ENCODE data around the gene TMED1. TPM values are rescaled to one million over a fixed set of nuclear protein-coding genes. Genes with fewer than 3 reads are reported as not detected.
"Not testable (repeated sequence)": the region's sequence is repeated elsewhere in the genome, so short reads cannot be mapped to it uniquely, and the experiment has no call there.

Gene TMED1
- total RNA-seq, 1 donor from 2014 or later = 60.6 TPM

DNA sequence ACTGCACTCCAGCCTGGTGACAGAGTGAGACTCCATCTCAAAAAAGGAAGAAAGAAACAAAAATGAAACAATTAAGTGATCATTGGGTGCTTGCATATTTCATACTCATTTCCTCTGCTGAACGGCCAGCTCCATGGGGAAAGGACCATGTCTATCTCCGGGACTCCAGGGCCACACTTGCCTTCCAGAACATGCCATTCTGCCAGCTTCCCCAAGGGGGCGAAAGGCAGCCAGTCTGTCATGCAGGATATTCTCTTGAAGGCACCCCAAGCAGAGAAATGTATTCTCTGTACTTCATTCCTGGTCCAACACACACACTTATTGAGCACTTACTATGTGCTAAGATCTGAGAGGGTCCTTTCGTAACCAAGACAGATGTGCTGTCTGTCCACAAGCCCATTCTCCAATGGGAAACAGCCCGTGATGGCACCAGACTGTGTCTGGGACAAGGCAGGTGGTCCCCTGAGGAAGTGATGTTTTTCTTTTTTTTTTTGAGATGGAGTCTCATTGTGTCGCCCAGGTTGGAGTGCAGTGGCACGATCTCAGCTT, 25.2 kb upstream of the TMED1 start:
- peak; percentile 70 for DNase-seq

DNA sequence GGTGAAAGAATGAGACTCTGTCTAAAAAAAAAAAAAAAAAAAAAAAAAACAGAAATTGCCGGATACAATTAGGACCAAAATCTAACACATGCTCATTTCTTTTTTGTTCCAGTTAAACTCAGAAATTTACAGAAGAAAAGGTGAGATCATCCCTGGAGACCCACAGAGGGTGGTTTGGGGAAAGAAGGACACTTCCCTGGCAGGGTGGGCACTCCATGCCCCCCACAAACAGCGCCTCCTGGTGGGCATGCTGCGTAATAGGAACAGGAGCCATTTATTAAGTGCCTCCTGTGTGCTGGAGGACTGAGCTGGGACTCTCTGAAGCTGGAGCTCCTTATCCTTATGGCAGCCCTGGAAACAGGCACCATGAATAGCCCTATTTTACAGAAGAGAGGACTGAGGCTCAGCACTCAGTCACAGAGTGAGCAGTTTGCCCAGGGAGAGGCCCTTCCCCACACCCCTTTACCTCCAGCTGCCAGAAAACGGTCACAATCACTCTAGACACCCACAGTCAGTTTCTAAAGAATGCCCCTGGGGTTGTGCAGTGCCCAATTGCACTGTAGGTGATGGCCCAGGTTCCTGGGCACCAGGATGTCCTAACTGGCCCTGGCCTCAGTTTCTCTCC, 22.3 kb upstream of the TMED1 start:
- DNase-seq = peak; percentile 62

DNA sequence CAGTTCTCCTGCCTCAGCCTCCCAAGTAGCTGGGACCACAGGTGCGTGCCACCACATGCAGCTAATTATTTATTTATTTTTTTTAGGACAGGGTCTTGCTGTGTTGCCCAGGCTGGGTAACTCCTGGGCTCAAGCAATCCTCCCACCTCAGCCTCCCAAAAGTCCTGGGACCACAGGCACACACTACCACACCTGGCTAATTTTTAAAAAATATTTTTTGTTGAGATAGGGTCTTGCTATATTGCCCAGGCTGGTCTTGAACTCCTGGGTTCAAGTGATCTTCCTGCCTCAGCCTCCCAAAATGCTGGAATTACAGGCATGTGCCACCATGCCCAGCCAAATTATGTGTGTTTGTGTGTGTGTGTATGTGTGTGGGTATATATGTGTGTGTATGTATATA, 20.9 kb upstream of the TMED1 start:
- DNase-seq = not testable (repeated sequence)

DNA sequence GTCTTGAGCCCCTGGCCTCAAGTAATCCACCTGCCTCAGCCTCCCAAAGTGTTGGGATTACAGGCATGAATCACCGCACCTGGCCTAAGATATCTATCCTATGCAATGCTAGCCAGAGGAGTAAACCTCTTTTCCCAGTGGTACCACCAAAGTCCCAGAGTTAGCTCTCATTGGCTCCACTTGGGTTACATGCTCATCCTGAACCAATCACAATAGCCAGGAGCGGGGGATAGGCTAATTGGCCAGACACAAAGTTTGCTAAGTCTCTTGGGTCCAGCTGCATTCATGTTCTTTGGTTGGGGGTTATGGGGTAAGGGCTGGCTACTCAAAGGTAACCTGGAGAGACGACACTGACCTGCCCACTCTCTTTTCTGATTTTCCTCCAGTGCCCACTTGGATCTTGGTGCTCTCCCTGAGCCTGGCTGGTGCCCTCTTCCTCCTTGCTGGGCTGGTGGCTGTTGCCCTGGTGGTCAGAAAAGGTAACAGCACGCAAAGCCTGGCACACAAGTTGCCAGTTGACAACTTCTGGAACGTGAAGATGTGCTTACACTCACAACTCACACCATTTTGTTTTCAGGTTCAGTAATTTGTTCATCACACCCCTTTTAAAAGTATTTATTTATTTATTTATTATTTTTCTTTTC, 20.0 kb upstream of the TMED1 start:
- peak; percentile 58 for DNase-seq

DNA sequence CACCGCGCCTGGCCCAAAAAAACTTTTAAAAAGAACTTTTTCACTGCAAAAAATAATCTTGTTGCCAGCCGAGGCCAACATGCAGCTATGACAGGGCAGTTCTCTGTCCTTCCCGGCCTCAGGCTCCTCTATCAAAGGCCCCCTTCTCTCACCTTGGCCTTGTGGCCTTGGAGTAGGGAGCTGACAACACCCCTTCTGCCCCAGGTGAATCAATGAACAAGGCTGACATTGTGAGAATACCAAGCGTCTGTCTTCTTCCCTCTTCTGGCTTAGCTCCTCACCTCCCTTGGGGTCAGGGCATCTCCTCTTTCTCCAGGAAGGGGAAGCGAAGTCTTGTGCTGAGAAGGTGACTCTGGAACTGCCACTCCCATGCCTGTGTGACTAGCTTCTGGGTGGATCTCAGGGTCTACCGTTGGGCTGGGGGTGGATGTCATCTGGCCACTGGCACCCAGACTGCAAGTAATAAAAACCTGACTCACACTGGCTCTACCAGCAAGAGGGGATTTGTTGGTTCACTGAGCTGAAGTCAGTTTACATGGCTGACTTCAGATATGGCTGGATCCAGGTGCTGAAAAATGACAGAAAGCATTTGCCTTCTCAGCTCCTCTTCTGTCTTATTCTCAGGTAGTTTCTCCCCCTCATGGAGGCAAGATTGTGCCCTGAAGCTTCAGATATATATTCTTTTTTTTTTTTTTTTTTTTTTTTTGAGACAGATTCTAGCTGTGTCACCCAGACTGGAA, 18.5 kb upstream of the TMED1 start:
- no peak for DNase-seq

DNA sequence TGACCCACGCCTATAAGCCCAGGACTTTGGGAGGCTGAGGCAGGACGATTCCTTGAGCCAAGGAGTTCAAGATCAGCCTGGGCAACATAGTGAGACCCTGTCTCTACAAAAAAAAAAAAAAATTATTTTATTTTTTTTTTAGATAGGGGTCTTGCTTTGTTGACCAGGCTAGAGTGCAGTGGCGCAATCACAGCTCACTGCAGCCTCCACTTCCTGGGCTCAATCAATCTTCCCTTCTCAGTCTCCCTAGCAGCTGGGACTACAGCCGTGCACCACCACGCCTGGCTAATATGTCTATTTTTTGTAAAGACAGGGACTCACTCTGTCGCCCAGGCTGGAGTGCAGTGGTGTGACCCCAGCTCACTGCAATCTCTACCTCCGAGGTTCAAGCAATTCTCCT, 16.9 kb upstream of the TMED1 start:
- DNase-seq = no peak

DNA sequence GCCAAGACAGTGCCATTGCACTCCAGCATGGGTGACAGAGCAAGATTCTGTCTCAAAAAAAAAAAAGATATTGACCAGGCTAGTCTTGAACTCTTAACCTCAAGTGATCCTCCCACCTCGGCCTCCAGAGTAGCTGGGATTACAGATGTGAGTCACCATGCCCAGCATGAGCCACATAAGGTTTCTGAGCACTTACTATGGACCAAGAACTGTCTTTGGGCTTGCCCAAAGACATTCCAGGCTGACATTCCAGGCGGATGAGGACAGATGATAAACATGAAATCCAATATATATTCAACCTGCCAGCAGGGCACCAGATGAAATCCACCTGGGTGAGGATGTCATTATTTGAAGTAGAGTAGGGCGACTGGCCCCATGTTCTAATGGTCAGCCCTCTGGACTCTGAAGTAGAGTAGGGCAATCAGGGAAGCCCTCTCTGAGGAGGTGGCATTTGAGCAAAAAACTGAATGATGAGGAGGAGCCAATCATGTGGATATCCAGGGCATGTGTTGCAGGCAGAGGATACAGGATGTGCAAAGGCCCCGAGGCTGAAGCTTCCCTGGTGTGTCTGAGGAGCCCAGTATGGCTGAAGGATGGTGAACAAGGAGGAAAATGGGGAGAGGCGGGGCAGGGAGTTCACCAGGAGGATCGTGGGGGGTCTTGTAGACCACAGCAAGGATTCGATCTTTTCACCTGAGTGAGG, 16.2 kb upstream of the TMED1 start:
- no peak for DNase-seq

DNA sequence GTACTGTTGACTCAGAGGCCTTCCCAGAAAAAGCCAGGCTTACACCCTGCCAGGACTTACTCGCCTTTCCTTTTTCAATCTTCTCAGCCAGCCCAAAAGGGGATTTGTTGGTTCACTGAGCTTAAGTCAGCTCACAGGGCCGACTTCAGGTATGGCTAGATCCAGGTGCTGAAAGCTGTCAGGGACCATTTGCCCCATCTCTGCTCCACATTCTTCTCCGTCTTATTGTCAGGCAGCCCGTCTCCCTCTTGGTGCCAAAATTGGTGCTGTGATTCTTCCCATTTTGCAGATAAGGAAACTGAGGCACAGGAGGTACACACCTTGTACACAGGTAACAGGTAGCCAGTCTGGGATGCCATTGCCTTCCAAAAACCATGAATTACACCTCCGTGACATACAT, 14.6 kb upstream of the TMED1 start:
- no peak for DNase-seq

DNA sequence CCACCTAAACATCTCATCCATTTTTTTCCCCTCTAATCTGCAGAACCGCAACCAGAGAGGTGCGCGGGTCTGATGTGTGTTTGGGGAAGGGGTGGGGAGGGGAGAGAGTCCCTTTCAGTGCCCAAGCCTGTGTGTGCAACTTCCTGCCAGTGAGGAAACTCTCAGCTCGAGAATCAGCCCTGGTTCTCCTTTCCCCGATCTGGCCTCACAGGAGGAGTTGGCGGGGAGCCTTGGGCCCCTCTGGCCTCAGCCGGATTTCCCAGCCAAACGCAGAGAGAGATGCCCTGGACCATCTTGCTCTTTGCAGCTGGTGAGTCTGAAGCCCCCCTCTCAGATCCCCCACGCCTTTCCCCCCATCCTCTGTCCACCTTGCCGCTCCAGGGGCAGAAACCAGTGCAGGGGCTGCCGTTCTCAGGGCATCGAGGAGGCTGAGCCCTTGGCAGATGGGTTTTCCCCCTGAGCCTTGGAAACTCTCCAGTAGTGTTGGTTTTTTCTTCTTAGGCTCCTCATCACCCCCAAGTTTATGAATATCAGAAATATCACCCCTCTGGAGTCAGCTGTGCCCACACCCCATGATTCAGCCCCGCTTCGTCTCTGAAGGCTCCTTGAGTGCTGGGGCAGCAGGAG, 12.3 kb upstream of the TMED1 start, which contains the start of gene C19orf38:
C19orf38 (plus strand) TSS at position 186 of the 627 bp plus-strand sequence; CDS start at position 280, 94 bp downstream.
- DNase-seq = no peak

DNA sequence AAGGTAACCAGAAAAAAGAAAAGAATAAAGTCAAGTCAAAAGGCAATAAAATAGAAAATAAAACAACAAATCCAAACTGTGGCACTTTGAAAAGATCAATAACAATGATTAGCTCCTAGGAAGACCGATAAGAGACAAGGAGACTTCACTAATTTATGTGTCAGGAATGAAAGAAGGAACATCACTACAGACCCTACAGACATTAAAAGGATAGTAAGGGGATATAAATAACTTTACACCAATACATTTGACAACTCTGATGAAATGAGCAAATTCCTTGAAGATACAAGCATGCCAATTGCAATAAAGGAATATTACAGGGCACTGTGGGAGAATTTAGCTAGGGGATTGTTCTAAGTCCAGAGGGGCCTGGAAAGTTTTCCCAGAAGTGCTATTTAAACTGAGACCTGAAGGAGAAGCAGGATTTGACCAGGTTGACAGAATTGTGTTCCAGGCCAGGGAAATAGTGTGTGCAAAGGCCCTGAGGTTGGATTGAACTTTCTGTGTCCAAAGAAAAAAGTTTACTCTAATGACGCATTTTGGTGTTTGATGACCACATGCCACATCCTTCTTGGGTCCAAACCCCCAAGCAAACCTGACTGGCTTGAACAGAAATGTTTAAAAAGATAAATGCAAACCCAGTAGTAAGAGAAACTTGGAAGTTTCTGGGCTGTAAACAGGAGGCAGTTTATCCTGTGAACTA, 10.6 kb upstream of the TMED1 start:
- DNase-seq = no peak

DNA sequence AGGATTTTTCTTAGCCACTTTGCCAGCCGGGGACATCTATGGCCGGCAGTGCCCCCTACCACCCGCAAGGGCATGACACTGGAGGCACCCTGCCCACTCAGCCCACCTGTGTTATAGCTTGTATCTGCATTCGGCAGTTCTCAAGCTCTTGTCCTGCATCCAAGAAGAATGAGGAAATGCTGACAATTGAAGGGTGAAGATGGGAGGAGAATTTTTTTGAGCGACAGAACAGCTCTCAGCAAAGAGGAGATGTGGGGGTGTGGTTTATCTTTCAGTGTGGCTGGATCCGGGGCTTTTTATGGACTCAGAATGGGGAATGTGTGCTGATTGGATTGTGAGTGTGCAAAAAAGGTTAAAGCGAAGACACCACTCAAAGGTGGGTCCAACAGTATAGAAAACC, 6.8 kb upstream of the TMED1 start:
- DNase-seq = no peak

DNA sequence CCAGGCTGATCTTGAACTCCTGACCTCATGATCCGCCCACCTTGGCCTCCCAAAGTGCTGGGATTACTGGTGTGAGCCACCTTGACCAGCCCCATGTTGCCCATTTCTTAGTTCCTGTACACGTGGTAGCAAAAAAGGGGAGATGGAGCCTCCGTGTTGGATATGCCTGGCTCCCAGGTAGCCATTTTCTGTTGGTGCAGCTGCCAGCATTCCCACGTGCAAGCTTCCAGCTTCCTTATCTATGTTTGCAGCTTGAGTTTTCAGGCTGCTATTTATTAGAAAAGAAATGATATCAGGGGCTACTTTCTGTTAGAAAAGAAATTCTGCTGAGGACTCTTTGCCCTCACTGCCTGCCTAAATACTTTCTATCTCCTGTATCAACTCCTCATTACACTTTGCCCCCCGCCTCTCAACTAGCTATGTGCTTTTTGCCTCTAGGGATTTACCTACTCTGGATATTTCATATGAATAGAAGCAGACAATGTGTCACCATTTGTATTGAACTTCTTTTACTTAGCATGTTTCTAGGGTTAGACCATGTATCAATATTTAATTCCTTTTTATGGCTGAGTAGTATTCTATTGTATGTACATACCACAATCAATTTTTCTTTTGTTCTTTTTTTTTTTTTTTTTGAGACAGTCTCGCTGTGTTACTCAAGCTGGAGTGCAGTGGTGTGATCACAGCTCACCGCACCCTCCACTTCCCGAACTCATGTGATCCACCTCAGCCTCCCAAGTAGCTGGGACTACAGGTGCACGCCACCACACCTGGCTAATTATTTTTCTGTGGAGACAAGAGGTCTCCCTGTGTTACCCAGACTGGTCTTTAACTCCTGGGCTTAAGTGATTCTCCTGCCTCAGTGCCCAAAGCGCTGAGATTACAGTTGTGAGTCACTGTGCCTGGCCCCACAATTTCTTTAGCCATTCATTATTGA, 3.4 kb upstream of the TMED1 start:
- DNase-seq = no peak

DNA sequence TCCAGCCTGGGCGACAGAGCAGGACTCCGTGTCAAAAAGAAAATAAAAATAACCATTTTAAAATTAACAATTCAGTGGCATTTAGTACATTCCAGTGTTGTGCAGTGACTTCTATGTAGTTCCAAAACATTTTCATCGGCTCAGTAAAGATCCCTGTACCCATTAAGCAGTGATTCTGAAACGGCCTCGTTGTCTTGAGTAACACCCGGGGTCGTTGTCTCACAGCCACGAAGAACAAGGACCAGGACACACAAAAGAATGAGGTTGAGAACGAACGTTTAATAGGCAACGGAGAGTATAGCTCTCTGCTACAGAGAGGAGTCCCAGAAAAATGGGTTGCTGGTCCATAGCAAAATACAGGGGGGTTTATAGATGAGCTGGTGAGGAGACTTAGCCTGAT, 2.4 kb upstream of the TMED1 start:
- DNase-seq = no peak

DNA sequence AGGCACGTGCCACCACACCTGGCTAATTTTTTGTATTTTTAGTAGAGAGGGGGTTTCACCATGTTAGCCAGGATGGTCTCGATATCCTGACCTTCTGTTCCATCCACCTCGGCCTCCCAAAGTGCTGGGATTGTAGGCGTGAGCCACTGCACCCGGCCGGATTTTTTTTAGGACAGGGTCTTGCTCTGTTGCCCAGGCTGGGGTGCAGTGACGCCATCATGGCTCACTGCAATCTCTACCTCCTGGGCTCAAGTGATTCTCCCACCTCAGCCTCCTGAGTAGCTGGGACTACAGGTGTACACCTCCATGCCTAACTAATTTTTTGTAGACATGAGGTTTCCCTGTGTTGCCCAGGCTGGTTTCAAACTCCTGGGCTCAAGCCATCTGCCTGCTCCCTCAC, 1.6 kb upstream of the TMED1 start:
- DNase-seq = not testable (repeated sequence)

DNA sequence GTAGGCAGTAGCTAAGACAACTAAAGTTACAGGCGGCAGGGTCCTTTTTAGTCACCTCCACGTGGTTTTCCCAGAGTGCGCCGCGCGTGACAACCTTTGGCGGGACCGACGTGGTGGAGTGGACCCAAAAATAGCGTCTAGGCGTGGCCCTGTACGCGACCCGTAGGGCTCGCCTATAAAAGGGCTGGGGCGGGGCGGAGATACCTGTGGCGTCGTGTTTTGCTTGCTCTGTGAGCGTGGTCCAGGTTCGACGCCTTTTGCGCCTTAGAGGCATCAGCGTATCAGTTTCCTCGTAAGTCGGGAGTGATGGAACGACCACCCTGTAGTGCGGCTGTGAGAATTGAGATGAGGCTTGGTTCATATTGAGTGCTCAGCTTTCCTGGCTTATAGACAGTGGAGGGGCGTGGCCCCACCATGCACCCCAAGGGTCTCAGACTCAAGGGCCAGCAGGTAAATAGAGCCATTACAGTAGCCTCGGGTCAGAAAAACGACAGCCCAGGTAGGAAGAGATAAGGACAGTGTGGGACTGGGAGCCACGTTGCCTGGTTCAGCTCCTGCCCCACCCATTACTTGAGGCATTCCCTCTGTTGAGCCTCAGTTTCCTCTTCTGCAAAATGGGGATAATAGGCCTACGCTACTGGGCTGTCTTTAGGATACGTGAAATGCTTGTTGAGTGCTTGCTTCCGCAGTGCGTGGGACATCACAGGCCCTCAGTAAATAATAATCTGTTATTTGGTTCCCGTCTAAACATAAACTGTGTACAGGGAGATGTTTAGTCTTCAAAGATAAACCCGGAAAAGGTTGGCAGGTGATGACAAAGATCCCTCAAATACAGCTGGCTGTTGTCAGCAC, 693 bp upstream of the TMED1 start:
- DNase-seq = no peak

DNA sequence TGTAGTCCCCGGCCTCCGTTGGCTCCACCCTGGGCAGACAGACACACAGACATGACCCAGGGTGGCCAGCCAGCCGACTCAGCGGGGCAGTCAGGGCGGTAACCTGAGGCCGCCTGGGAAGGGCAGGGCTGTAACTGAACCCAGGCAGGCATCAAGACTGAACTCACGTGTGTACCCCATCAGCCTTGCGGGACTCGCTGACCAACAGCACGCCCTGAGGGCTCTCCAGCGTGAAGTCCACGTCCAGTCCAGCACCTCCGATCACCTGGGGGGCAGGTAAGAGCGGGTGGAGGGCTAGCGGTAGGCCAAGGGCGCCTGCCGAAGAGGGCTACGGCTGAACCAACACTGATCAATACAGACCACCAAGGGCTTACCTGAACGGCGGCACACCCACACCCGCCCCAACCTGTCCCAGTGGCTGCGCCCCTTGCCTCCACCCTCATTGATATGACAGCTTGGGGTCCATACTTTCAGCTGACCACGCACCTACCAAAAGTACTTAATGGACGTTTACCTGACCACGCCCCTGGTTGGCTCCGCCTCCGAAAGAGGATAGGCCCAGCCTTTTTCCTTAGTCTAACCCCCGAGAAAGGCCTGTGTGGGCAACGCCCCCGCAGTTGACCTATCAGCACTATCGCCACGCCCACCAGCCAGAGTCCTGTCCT, 791 bp downstream of the TMED1 start:
- no peak for DNase-seq

DNA sequence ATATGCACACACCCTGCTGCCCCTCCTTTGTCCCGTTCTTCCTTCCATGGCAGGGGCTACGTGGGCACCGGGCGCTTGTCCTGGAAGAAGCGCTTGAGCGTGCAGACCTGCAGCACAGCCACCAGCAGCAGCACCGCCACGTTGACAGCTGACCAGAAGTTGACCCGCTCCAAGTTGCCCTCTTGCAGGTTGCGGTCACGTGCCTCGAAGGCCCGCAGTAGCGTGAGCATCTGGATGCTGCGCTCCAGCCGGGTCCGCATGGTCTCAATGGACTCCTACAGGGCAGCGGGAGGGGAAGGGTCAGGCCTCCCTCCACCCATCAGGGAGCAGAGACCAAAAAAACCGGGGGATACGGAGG, 3.1 kb downstream of the TMED1 start:
- no peak for DNase-seq

DNA sequence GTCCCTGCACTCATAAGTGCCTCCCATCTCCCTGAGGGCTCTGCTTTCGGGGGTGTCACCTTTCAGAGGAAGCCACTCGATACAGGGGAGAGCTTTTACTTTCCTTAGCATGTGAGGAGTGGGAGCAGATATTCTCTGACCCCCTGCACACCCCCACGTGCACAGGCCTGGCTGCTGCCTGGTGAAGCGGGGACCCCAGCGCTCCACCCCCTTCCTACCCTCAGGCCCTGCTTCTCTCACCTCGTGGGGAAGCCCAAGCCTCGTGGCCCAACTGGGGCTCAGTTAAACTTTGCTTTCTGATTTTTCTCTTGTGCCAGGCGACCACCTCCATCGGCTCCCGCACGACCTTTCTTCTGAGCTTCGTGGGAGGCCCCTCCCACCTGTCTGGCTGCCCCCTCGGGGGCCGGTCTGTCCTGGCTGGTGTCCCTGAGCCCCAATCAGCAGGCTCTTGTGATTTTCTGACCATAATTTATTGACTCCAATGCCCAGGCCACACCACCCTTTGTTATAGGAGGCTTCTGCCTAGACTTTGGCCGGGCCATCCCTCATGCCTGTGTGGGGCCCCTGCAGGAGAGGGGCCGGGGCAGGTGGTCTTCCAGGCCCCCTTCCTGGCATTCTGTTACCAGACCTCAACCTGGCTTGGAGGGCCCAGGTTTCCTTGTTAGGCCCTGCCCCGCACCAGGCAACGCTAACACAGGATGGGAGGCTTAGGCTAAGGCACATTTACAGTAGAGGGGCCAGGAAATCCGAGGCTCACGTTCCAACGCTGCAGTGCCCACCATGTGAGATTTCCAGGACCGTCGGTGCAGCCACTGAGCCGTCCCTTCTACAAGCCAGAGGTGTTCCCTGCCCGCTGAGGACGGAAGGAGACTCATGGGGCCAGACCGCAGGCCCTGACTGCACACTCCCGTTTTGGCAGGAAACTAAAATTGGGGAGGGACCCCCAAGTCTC, 3.7 kb downstream of the TMED1 start:
- DNase-seq = no peak

Measured in dermis blood vessel endothelial cell (primary cell).